Fibroblast of lung (primary cell): ENCODE data around the gene PGK2. TPM values are rescaled to one million over a fixed set of nuclear protein-coding genes. Genes with fewer than 3 reads are reported as not detected.

Experiments
- DNase-seq, 2 donors: peaks; one replicate each; pipeline versions ENCODE4 v3.0.0 to v3.0.0-alpha.2; 2010; ENCODE audit warnings: low read depth in 2 of 2
- H2AFZ ChIP-seq: 2 replicates; pipeline ENCODE4 v1.5.1; 2012; ENCODE audit warnings: low read length, control low read depth, inconsistent platforms
- H3K27ac ChIP-seq: 2 replicates; pipeline ENCODE4 v1.5.1; 2011; ENCODE audit warnings: low read length, control low read depth; ENCODE audit not compliant: insufficient read depth
- H3K27me3 ChIP-seq: 2 replicates; pipeline ENCODE4 v1.5.1; 2011; ENCODE audit warnings: mild to moderate bottlenecking, low read length; ENCODE audit not compliant: control insufficient read depth, insufficient read depth
- H3K36me3 ChIP-seq: 2 replicates; pipeline ENCODE4 v1.5.1; 2011; ENCODE audit warnings: low read length; ENCODE audit not compliant: control insufficient read depth, insufficient read depth
- H3K4me1 ChIP-seq: 2 replicates; pipeline ENCODE4 v1.5.1; 2011; ENCODE audit warnings: low read length; ENCODE audit not compliant: control insufficient read depth, insufficient read depth; ENCODE audit errors: extremely low read depth
- H3K4me2 ChIP-seq: 2 replicates; pipeline ENCODE4 v1.5.1; 2011; ENCODE audit warnings: low read length, control low read depth; ENCODE audit not compliant: insufficient read depth; ENCODE audit errors: extremely low read depth
- H3K4me3 ChIP-seq, 4 experiments: fragments of 200-600 bp in 1 of 4; sonication (generic) in 1 of 4; replicated peaks in 1 of 4; 2 replicates each; pipeline ENCODE4 v1.5.1; 2011 to 2016; ENCODE audit warnings: low read length in 4 of 4, low read depth in 3 of 4, mild to moderate bottlenecking in 3 of 4, control low read depth in 2 of 4, inconsistent platforms in 1 of 4, mixed read lengths in 1 of 4; ENCODE audit not compliant: insufficient read depth in 1 of 4; ENCODE audit errors: control extremely low read depth in 1 of 4
- H3K79me2 ChIP-seq: 2 replicates; pipeline ENCODE4 v1.5.1; 2012; ENCODE audit warnings: mild to moderate bottlenecking, low read length, inconsistent platforms; ENCODE audit not compliant: control insufficient read depth, insufficient read depth
- H3K9ac ChIP-seq: 2 replicates; pipeline ENCODE4 v1.5.1; 2011; ENCODE audit warnings: mild to moderate bottlenecking, low read length, control low read depth; ENCODE audit not compliant: insufficient read depth
- H3K9me3 ChIP-seq: 2 replicates; pipeline ENCODE4 v1.5.1; 2012; ENCODE audit warnings: low read depth, low read length; ENCODE audit not compliant: control insufficient read depth, insufficient read depth
- H4K20me1 ChIP-seq: 2 replicates; pipeline ENCODE4 v1.5.1; 2011; ENCODE audit warnings: low read length; ENCODE audit not compliant: control insufficient read depth, insufficient read depth; ENCODE audit errors: extremely low read depth
- CTCF ChIP-seq, 2 donors: IDR thresholded peaks in 1 of 2; conservative IDR thresholded peaks in 1 of 2; 1 replicate in 1 of 2; 2 replicates in 1 of 2; pipeline ENCODE4 v1.5.1; 2011 to 2012; ENCODE audit warnings: low read length in 2 of 2, control low read depth in 1 of 2, inconsistent platforms in 1 of 2, low read depth in 1 of 2, mild to moderate bottlenecking in 1 of 2
- EZH2 ChIP-seq: IDR thresholded peaks from 2 replicates; pipeline ENCODE4 v1.5.1; 2012; ENCODE audit warnings: low read length, control low read depth, mild to moderate bottlenecking; ENCODE audit errors: missing control alignments
- polyA plus RNA-seq, 2 donors: library from polyadenylated mRNA; depleted of rRNA in 1 of 2; stranded (reverse) in 1 of 2; unstranded in 1 of 2; fragments of >200 nt; gene quantifications; 2 replicates each; pipeline ENCODE4 v1.2.1, GENCODE V29; 2011 to 2012; ENCODE audit warnings: missing spikeins in 1 of 2
- total RNA-seq: library from RNA; depleted of rRNA; stranded (reverse); fragments of >200 nt; gene quantifications from 2 replicates; pipeline ENCODE4 v1.2.1, GENCODE V29; 2014

Gene PGK2
- total and polyA plus RNA-seq, 2 donors (not counting 1 experiment from before 2014, with no cell fraction given): not detected

GRCh38 chr6:49743429-49743828 lies 43.7 kb downstream of the PGK2 start:
- H3K4me3 ChIP-seq: no peak overlapping the region
- no peak overlapping the region for H2AFZ ChIP-seq
- H3K9ac ChIP-seq: no peak overlapping the region
- no peaks in the 10 kb centered on the region for H3K79me2 ChIP-seq
- no peak overlapping the region for H3K27ac ChIP-seq
- no peak for TF ChIP-seq CTCF (conservative IDR thresholded peaks at IDR 0.05 in 1 of 2, IDR thresholded peaks at IDR 0.05 in 1 of 2; ENCODE audit: low read depth in 1 of 2, low read length in 2 of 2)
- no peak for TF ChIP-seq EZH2
- H4K20me1 ChIP-seq: no peaks in the 10 kb centered on the region
- H3K9me3 ChIP-seq: no peaks in the 10 kb centered on the region
- no peaks in the 10 kb centered on the region for H3K4me1 ChIP-seq
- no peaks in the 10 kb centered on the region for H3K27me3 ChIP-seq
- H3K4me2 ChIP-seq: no peak overlapping the region
- DNase-seq: no peak
- no peaks in the 10 kb centered on the region for H3K36me3 ChIP-seq

- Histone ChIP-seq H4K20me1 (no peaks in the 10 kb centered on the region), H3K9me3 (no peaks in the 10 kb centered on the region), H3K4me2 (no peak overlapping the region), H3K4me3 (no peak overlapping the region), H3K79me2 (no peaks in the 10 kb centered on the region), H3K27me3 (no peaks in the 10 kb centered on the region), H3K9ac (no peak overlapping the region), H2AFZ (no peak overlapping the region), H3K4me1 (no peaks in the 10 kb centered on the region), H3K36me3 (no peaks in the 10 kb centered on the region), H3K27ac (no peak overlapping the region)
- DNase-seq: no peak
- TF ChIP-seq CTCF (conservative IDR thresholded peaks at IDR 0.05 in 1 of 2, IDR thresholded peaks at IDR 0.05 in 1 of 2; ENCODE audit: low read depth in 1 of 2, low read length in 2 of 2) (no peak), EZH2 (no peak)
Measured at GRCh38 chr6:49739423-49739822, 47.7 kb downstream of the PGK2 start.

GRCh38 chr6:49736017-49736508 lies 51.0 kb downstream of the PGK2 start:
- no peaks in the 10 kb centered on the region for H4K20me1 ChIP-seq
- H3K4me3 ChIP-seq: no peak overlapping the region
- H2AFZ ChIP-seq: no peak overlapping the region
- TF ChIP-seq CTCF (conservative IDR thresholded peaks at IDR 0.05 in 1 of 2, IDR thresholded peaks at IDR 0.05 in 1 of 2; ENCODE audit: low read depth in 1 of 2, low read length in 2 of 2) (no peak), EZH2 (no peak)
- H3K9ac ChIP-seq: no peak overlapping the region
- no peaks in the 10 kb centered on the region for H3K79me2 ChIP-seq
- no peaks in the 10 kb centered on the region for H3K9me3 ChIP-seq
- H3K27me3 ChIP-seq: no peaks in the 10 kb centered on the region
- no peak for DNase-seq
- no peak overlapping the region for H3K27ac ChIP-seq
- no peaks in the 10 kb centered on the region for H3K4me1 ChIP-seq
- H3K36me3 ChIP-seq: no peaks in the 10 kb centered on the region
- H3K4me2 ChIP-seq: no peak overlapping the region

Other genes starting within 250 kb of the PGK2 start
- 0.33 and 0.77 TPM in 2 replicates for gene C6orf141, start 236.6 kb downstream of the PGK2 start, total RNA-seq
- gene C6orf141, start 236.6 kb downstream of the PGK2 start, polyA plus RNA-seq: 0.06 and 1.0 TPM in 2 replicates
- gene RHAG, start 150.4 kb downstream of the PGK2 start, total RNA-seq: not detected in 2 replicates
- 0.06 TPM in 1 of 2 replicates, not detected in the other for gene RHAG, start 150.4 kb downstream of the PGK2 start, polyA plus RNA-seq
- not detected in 2 replicates for gene CRISP2, start 73.7 kb downstream of the PGK2 start, total RNA-seq
- gene CRISP2, start 73.7 kb downstream of the PGK2 start, polyA plus RNA-seq: not detected in 2 replicates
- gene CRISP3, start 42.9 kb downstream of the PGK2 start, total RNA-seq: not detected in 2 replicates
- gene CRISP3, start 42.9 kb downstream of the PGK2 start, polyA plus RNA-seq: not detected in 2 replicates
- gene CRISP1, start 79.2 kb upstream of the PGK2 start, total RNA-seq: not detected in 2 replicates
- not detected in 2 replicates for gene CRISP1, start 79.2 kb upstream of the PGK2 start, polyA plus RNA-seq
- gene DEFB114, start 176.9 kb upstream of the PGK2 start, total RNA-seq: not detected in 2 replicates
- gene DEFB114, start 176.9 kb upstream of the PGK2 start, polyA plus RNA-seq: not detected in 2 replicates
- gene DEFB113, start 182.3 kb upstream of the PGK2 start, total RNA-seq: not detected in 2 replicates
- gene DEFB113, start 182.3 kb upstream of the PGK2 start, polyA plus RNA-seq: not detected in 2 replicates
- gene DEFB110, start 234.7 kb upstream of the PGK2 start, total RNA-seq: not detected in 2 replicates
- gene DEFB110, start 234.7 kb upstream of the PGK2 start, polyA plus RNA-seq: not detected in 2 replicates